SU-DHL-6 (cell line): Measurements from ENCODE around the gene SLC44A5.

Experiments used
- H2AFZ ChIP-seq: fragments of 200-600 bp; sonication (generic); 2 replicates; pipeline ENCODE4 v1.6.1; 2014; ENCODE audit warnings: low read depth, mild to moderate bottlenecking, moderate library complexity, mixed read lengths, antibody characterized with exemption, low read length; ENCODE audit not compliant: severe bottlenecking
- H3F3A ChIP-seq: fragments of 200-600 bp; shearing (Covaris generic); 2 replicates; pipeline ENCODE4 v1.6.0; 2016; ENCODE audit warnings: antibody characterized with exemption, mild to moderate bottlenecking; ENCODE audit not compliant: insufficient read depth
- H3K27ac ChIP-seq: fragments of 200-600 bp; sonication (generic); 2 replicates; pipeline ENCODE4 v1.5.1; 2016; ENCODE audit warnings: low read depth, mild to moderate bottlenecking, low read length, moderate library complexity, mixed read lengths
- H3K27me3 ChIP-seq: fragments of 200-600 bp; sonication (generic), shearing (Covaris generic); 2 replicates; pipeline ENCODE4 v1.6.0; 2014; ENCODE audit warnings: mild to moderate bottlenecking, low read length
- H3K36me3 ChIP-seq: fragments of 200-600 bp; sonication (generic); 2 replicates; pipeline ENCODE4 v1.6.1; 2014; ENCODE audit warnings: mild to moderate bottlenecking, low read length, mixed read lengths
- H3K4me2 ChIP-seq: fragments of 300-600, 200-600 bp; shearing (Covaris generic), sonication (generic); 2 replicates; pipeline ENCODE4 v1.6.0; 2014; ENCODE audit warnings: low read length, low read depth, mild to moderate bottlenecking; ENCODE audit not compliant: poor library complexity, severe bottlenecking
- H3K4me3 ChIP-seq: fragments of 200-600 bp; sonication (generic); 2 replicates; pipeline ENCODE4 v1.5.1; 2014; ENCODE audit warnings: antibody characterized with exemption, low read length, mild to moderate bottlenecking, mixed read lengths; ENCODE audit not compliant: insufficient read depth, poor library complexity, severe bottlenecking
- H3K79me2 ChIP-seq: fragments of 200-600 bp; sonication (generic); 2 replicates; pipeline ENCODE4 v1.6.1; 2014; ENCODE audit warnings: mild to moderate bottlenecking, low read length, moderate library complexity; ENCODE audit not compliant: insufficient read depth
- H3K9ac ChIP-seq: fragments of 200-600 bp; sonication (generic); 2 replicates; pipeline ENCODE4 v1.7.0; 2014; ENCODE audit warnings: mild to moderate bottlenecking, low read length
- H3K9me2 ChIP-seq: fragments of 200-600 bp; sonication (generic); replicated peaks from 2 replicates; pipeline ENCODE4 v1.6.1; 2014; ENCODE audit warnings: low read length; ENCODE audit not compliant: insufficient read depth
- H3K9me3 ChIP-seq: fragments of 200-600 bp; sonication (generic); 2 replicates; pipeline ENCODE4 v1.6.1; 2014; ENCODE audit warnings: low read length, mixed read lengths; ENCODE audit not compliant: insufficient read depth
- H4K20me1 ChIP-seq: fragments of 200-600 bp; sonication (generic); 2 replicates; pipeline ENCODE4 v1.6.1; 2014; ENCODE audit warnings: low read depth, mild to moderate bottlenecking, antibody characterized with exemption, low read length, moderate library complexity, mixed read lengths
- CTCF ChIP-seq: fragments of 200-600 bp; sonication (generic); IDR thresholded peaks from one replicate; pipeline ENCODE4 v1.5.1; 2017; ENCODE audit warnings: antibody characterized with exemption, mild to moderate bottlenecking, low read length, moderate library complexity; ENCODE audit not compliant: insufficient read depth, poor library complexity, severe bottlenecking
- EZH2phosphoT487 ChIP-seq: fragments of 200-600 bp; sonication (generic), shearing (Covaris generic); conservative IDR thresholded peaks from 2 replicates; pipeline ENCODE4 v1.6.1; 2018; ENCODE audit warnings: mild to moderate bottlenecking, antibody characterized with exemption, low read length, moderate library complexity, mixed read lengths

SLC44A5 gene

GRCh38 chr1:75444220-75444619 is 166.7 kb downstream of the SLC44A5 start:
- no peak overlapping the region for H3K4me3 ChIP-seq
- H3K9me3 ChIP-seq = no peaks in the 10 kb centered on the region
- no peaks in the 10 kb centered on the region for H3K9me2 ChIP-seq
- no peak overlapping the region for H2AFZ ChIP-seq
- H3K9ac ChIP-seq = no peak overlapping the region
- no peaks in the 10 kb centered on the region for H3K36me3 ChIP-seq
- H3F3A ChIP-seq = no peaks in the 10 kb centered on the region
- no peaks in the 10 kb centered on the region for H4K20me1 ChIP-seq
- no peaks in the 10 kb centered on the region for H3K27me3 ChIP-seq
- no peak for TF ChIP-seq EZH2phosphoT487
- TF ChIP-seq CTCF = no peak
- H3K27ac ChIP-seq = no peak overlapping the region
- no peak overlapping the region for H3K4me2 ChIP-seq
- no peaks in the 10 kb centered on the region for H3K79me2 ChIP-seq

- no peaks in the 10 kb centered on the region for H3K27me3 ChIP-seq
- H2AFZ ChIP-seq = no peak overlapping the region
- no peak overlapping the region for H3K9ac ChIP-seq
- no peak overlapping the region for H3K27ac ChIP-seq
- H4K20me1 ChIP-seq = no peaks in the 10 kb centered on the region
- H3K4me2 ChIP-seq = no peak overlapping the region
- no peaks in the 10 kb centered on the region for H3K9me2 ChIP-seq
- TF ChIP-seq EZH2phosphoT487 (no peak), CTCF (no peak)
- H3K79me2 ChIP-seq = no peaks in the 10 kb centered on the region
- no peaks in the 10 kb centered on the region for H3F3A ChIP-seq
- H3K36me3 ChIP-seq = no peaks in the 10 kb centered on the region
- H3K4me3 ChIP-seq = no peak overlapping the region
- H3K9me3 ChIP-seq = no peaks in the 10 kb centered on the region
Observed at GRCh38 chr1:75440274-75440673, 170.6 kb downstream of the SLC44A5 start.

GRCh38 chr1:75438355-75438754 is 172.6 kb downstream of the SLC44A5 start:
- no peaks in the 10 kb centered on the region for H3K9me2 ChIP-seq
- no peaks in the 10 kb centered on the region for H3F3A ChIP-seq
- no peak overlapping the region for H3K4me3 ChIP-seq
- no peaks in the 10 kb centered on the region for H3K79me2 ChIP-seq
- H3K27ac ChIP-seq = no peak overlapping the region
- no peaks in the 10 kb centered on the region for H4K20me1 ChIP-seq
- H3K4me2 ChIP-seq = no peak overlapping the region
- H3K27me3 ChIP-seq = no peaks in the 10 kb centered on the region
- no peaks in the 10 kb centered on the region for H3K36me3 ChIP-seq
- H3K9me3 ChIP-seq = no peaks in the 10 kb centered on the region
- H2AFZ ChIP-seq = no peak overlapping the region
- TF ChIP-seq CTCF (no peak), EZH2phosphoT487 (no peak)
- no peak overlapping the region for H3K9ac ChIP-seq
